A204.1 (cell line): ENCODE measurements around the gene CFL1.

ENCODE experiments used
- FAIRE-seq: peaks from 2 replicates; lab custom pipeline; 2012; peaks lifted over from hg19 to GRCh38; lab: Jason Lieb, UNC

The CFL1 gene

DNA sequence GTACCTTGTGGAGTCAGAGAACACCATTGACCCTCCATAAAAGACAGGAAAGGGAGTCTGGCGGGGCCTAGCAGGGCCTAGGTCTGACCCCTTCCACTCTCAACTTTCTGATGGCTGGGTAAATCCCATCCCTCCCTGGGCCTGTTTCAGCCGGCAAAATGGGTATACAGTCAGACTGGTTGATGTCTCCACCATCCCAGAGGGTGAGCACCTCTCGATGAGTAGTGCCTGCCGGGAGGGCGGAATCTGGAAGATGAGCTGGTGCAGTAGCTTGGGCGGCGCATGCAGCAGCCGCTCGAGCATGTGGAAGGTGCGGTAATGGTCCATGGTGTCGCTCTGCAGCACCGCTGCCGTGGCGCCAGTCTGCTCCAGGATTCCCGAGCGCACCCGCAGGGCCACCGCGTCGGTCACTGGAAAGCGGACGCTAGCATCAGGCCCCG is 29.8 kb upstream of the CFL1 start:
- FAIRE-seq, result no peak

DNA sequence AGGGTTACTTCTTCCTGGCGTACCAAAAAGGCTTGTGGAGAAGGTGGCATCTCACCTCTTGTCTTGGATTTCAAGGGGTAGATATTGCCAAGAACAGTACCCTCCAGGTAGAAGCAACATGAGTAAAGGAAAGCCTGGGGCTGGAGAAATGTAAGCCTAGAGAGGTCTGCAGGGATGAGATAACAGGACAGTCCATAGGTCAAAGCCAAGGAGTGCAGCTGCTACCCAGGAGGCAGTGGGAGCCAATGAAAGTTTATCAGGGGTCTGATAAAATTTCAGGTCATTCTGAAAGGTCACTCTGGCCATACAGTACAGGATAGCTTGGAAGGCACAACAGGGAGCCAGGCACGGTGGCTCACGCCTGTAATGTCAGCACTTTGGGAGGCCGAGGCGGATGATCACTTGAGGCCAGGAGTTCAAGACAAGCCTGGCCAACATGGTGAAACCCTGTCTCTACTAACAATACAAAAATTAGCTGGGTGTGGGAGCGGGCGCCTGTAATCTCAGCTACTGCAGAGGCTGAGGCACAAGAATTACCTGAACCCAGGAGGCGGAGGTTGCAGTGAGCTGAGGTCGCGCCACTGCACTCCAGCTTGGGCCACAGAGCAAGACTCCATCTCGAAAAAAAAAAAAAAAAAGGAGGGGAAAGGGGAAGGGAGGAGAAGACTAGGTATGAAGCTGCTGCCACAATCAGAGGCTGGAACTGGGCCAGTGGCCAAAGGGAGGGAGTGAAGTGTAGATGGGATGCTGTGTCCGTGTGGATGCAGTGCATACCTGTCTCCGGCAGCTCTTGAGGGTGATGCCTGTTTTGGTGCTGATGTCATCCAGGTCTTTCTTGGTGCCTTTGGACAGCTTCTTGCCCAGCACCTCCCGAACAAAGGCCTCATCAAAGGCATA is 29.1 kb upstream of the CFL1 start:
- no peak for FAIRE-seq

DNA sequence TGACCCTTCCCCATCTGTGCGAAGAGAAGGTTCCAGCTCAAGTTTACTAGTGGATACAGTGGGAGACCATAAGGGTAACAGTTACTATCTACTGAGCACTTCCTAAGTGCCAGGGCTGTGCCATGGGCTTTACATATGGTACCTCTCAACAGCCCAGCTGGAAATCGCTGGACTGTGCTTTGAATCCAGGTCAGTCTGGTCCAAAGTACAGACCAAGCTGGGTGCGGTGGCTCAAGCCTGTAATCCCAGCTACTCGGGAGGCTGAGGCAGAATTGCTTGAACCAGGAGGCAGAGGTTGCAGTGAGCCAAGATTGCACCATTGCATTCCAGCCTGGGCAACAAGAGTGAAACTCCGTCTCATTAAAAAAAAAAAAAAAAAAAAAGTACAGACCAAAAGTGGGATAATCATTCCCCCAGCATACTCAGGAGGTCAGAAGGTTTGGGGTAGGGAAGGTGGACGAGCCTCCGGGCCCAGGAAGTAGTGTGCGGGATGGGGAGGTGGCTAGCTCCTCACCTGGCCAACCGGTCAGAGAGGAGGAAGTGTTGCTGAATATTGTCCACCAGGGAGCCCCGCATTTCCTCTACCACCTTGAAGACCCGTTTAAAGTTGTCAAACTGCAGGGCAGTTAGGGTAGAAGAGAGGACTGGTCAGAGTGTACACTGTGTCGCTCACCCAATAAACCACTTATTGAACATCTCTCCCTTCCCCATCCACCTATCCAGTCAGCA is 28.0 kb upstream of the CFL1 start:
- no peak for FAIRE-seq

DNA sequence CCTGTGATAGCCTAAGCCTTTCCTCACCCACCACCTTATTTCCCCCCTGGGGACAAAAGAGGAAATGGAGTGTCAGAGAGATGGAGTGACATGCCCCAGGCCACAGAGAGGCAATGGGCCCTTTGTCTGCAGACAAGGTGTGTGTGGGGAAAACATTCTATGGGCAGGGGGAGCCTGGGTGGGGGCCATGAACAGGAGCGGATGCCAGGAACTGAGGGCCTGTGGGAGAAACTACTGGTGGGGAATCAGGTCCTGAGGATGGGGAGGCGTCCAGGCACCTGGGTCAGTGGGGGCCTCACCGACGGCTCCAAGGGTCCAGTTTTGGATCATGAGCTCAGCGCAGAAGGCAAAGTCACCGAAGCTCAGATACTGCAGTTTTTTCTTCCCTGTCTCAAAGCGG is 27.3 kb upstream of the CFL1 start:
- FAIRE-seq, result no peak

DNA sequence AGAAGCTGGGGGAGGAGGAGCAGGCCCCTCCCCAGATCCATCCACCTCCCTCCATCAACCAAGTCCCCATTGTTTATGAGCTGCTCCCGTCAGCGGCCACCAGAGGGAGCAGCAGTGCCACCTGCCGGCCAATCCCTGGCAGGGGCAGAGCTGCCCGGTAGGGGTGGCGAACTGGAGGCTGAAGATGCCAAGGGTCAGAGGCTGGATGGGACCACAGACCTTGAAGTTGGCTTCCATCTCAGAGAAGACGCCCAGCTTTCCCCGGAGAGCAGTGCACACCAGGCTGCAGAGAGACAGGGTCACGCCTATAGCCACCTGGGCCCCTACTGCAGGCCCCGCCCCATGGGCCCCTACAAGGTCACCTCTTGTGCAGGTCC is 26.7 kb upstream of the CFL1 start:
- FAIRE-seq, result no peak

DNA sequence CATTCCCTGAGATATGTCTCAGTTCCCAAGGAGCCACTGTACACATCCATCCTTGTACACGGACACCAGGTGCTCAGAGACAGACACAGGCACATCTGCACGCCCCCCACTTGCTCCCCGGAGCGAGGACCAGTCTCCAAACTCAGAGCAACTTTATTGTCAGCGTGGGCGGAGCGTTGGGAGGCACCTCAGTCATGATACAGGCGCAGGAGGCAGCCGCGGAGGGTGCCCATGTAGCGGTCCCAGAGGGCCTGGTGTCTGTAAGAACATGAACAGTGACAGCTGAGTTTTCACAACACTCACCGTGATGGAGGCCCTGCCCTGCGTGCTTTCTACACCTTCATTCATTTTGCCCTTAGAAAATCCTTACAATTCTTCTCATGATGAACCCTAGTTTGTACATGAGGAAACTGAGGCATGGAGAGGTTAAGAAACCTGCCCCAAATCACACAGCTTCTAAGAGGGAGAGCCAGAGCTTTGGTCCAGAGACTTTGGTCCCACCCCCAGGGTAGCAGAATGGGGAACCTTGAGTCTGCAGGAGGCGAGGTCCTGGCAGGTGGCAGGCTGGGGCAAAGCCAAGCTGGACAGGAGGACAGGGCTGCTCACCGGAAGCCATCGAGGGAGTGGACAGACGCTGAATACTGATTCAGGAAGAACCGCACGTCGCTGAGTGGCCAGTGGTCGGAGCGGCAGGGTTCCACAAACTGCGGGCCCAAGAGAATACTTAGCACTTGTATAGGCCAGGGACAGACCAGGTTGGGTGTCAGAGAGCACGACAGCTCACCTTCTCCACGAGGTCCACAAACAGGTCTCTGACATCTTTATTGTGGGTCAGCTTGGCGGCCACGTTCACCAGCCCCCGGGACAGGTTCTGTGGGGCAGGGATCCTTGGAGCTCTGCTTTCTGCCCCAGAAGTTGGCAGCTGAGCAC is 26.1 kb upstream of the CFL1 start:
- no peak for FAIRE-seq

DNA sequence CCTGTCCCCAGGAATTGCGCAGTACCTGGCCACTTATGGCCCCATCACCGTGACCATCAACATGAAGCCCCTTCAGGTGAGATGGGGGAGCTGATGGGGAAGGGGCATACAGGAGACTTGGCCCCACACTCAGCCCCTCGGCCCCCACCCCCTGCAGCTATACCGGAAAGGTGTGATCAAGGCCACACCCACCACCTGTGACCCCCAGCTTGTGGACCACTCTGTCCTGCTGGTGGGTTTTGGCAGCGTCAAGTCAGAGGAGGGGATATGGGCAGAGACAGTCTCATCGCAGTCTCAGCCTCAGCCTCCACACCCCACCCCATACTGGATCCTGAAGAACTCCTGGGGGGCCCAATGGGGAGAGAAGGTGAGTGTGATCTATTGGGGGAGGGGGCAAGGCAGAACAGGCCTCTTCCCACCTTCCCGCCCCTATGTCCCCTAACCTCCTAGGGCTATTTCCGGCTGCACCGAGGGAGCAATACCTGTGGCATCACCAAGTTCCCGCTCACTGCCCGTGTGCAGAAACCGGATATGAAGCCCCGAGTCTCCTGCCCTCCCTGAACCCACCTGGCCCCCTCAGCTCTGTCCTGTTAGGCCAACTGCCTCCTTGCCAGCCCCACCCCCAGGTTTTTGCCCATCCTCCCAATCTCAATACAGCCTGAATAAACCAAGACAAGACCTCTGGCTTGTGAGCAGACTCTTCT is 25.2 kb upstream of the CFL1 start:
- no peak for FAIRE-seq

DNA sequence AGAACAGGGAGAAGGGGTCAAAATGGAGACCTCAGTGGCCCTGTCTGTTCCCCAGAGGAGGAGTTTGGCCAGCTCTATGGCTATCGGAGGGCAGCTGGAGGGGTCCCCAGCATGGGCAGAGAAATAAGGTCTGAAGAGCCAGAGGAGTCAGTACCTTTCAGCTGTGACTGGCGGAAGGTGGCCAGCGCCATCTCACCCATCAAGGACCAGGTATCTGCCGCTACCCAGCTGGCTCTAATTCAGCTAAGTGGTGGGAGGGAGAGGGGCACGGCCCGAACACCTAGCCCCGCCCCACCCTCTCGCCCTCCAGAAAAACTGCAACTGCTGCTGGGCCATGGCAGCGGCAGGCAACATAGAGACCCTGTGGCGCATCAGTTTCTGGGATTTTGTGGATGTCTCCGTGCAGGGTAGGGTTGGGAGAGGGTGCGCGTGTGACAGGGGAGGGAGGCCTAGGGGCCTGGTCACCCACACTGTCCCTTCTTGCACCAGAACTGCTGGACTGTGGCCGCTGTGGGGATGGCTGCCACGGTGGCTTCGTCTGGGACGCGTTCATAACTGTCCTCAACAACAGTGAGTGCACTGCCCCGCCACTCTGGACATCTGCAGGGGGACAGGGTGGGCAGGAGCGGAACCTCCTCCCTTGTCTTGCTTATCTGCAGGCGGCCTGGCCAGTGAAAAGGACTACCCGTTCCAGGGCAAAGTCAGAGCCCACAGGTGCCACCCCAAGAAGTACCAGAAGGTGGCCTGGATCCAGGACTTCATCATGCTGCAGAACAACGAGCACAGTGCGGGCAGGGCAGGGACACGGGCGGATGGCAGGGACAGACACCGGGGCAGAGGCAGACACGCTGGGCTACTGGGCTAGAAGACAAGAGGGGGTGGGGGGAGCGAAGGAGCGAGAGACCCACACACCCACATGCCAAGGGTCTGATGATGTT is 24.4 kb upstream of the CFL1 start:
- FAIRE-seq, result no peak

DNA sequence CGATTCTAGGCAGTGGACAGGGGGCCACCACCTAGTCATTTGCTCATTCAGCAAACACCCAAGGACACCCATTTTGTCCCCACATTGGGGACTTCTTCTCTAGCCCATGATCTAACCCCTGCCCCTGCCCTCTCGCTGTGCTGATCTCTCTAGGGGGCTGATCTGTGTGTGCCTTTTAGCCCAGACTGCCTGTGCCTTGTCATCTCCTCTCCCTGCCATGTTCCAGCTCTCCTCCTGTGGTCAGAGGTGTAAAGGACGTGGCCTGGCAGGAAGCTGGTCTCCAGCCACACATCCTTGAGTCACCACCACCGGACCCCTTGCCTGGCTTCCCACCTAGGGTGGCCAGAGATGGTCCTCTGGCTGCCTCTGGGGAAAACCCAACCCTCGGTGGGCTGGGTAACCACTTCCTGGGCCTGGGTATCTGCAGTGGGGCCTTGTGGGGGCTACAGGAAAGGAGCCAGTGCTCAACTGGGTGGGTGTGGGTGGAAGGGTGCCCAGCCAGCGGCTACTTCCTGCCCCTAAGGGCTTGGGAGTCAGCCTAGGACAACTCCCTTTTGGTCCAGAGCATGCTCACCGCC is 23.0 kb upstream of the CFL1 start:
- FAIRE-seq, result no peak

DNA sequence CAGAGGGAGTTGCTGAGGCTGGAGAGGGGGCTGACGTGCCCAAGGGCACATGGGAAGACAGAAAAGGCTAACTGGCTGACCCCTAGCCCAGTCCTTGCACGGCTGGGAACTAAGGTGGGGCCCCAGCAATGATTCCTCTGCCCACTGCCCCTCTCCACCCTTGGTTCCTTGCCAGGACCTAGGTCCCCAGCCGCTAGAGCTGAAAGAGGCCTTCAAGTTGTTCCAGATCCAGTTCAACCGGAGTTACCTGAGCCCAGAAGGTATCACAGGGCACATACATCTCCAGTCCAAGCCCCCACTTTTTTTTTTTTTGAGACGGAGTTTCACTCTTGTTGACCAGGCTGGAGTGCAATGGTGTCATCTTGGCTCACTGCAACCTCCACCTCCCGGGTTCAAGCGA is 22.0 kb upstream of the CFL1 start:
- no peak for FAIRE-seq

DNA sequence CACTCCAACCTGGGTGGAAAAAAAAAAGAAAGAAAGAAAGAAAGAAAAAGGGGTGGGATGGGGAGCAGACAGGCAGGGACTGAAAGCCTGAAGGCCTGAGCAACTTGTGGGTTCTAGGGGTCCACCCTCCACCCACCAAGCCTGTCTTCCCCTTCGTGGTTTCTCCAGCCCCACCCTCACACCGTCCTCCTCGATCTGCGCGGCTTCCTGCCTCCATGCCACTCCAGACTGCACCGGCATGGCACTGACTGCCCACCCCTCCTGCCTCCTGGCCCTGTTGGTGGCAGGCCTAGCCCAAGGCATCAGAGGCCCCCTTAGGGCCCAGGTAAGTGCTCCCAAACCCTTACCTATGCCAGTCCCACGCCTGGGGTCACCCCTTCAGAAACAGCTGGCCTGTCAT is 21.6 kb upstream of the CFL1 start, which contains the start of gene CTSW:
TSS of gene CTSW (plus strand) at position 221 of the 400 bp plus-strand sequence. CDS start at position 239, 18 bp downstream.
- FAIRE-seq, result no peak

DNA sequence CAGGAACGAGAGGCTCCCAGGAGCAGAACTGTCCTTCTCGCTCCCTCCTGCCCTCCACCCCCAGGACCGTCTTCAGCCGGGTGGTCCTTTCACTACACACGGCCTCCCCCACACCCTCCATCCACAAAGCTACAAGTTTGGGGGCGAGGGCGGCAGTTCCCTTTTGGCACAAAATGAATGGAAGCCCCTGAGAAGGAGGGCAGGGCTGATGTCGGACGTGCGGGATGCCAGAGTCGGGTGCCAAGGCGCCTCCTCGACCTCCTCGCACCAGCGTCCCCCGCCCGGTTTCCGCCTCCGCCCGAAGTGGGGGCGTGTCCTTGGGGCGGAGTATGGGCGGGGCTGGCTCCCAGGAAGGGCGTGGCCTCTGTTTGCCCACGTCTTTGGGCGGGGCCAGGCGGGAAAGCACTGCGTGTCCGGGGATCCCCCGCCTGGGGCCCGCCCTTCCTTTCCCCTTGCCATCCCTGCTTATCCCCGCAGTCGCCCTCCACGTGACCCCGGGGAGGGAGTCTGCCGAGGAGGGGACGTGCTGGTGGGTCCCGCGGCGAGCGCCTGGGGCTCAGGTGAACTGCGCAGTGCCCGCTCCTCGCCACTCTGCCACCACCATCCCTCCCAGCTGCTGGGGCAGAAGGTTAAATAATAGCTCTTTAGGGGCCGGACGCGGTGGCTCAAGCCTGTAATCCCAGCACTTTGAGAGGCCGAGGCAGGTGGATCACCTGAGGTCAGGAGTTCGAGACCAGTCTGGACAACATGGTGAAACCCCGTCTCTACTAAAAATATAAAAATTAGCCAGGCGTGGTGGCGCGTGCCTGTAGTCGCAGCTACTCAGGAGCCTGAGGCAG is 15.6 kb upstream of the CFL1 start:
- FAIRE-seq, result peak; percentile 90

DNA sequence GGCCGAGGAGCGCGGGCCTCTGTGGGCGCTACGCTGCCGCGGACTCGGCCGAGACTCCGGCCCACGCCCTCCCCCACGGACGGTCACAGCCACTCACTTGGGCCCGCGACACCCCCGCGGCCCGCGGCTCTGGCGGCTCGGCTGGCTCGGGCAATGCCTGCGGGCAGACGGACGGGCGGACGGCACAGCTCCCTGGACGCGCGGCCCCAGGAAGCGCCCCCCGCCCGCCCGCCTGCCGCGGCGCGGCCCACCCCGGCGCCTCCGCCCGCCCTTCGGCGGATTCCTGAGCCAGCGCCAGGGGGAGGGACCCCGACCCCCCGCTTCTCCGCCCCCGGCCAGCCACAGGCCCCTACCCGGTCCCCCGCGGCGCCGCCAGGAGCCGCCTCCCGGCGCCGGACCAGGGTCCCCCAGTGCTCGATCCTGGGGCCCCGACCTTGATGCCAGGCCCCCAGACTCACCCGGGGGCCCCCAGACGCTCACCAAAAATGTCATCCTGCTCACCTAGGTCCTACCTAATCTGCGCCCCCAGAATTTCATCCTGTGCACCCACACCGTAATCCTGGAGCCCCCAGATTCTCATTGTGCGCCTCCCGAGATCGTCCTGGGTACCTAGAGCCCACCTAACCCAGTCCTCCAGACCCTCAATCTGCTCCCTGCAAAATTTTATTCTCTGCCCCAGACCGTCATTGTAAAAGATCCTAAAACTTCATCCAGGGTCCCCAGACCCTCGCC is 14.8 kb upstream of the CFL1 start, which contains the start of gene EFEMP2:
TSS of gene EFEMP2 (minus strand) at position 215 of the 732 bp plus-strand sequence. CDS start 446 bp downstream, outside the sequence.
- FAIRE-seq, result no peak

DNA sequence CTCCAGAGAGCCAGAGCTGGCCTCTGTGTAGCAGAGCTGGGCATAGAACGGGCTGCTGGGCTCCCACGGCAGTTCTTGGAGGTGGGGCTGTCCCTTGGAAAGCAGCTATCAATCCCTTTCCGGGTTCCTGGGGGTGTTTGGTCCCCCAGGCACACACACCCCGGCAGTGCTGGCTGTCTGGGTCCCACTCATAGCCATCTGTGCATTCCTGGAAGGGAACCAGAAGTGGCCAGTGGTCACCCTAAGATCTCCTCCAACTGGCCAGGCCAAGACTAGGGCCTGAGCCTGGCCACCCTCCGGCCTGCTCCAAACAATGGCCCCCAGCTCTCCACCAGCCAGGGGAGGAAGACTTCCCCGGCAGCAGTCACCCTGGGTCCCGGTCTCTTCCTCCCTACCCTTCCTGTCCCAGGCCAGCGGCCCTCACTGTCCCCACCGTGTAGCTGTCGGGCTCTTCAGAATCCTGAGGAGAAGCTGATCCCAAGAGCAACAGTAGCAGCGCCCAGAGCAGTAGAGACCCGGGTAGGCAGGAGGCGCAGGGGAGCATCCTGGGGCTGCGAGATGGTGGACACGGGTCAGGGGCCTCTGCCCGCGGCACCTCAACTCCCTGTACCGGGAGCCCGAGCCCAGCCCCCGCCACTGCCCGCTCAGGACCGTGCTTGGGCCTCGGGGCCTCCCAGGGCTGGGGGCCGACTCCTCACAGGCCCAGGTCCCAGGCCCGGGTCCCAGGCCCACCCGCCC is 14.0 kb upstream of the CFL1 start:
- FAIRE-seq, result no peak

DNA sequence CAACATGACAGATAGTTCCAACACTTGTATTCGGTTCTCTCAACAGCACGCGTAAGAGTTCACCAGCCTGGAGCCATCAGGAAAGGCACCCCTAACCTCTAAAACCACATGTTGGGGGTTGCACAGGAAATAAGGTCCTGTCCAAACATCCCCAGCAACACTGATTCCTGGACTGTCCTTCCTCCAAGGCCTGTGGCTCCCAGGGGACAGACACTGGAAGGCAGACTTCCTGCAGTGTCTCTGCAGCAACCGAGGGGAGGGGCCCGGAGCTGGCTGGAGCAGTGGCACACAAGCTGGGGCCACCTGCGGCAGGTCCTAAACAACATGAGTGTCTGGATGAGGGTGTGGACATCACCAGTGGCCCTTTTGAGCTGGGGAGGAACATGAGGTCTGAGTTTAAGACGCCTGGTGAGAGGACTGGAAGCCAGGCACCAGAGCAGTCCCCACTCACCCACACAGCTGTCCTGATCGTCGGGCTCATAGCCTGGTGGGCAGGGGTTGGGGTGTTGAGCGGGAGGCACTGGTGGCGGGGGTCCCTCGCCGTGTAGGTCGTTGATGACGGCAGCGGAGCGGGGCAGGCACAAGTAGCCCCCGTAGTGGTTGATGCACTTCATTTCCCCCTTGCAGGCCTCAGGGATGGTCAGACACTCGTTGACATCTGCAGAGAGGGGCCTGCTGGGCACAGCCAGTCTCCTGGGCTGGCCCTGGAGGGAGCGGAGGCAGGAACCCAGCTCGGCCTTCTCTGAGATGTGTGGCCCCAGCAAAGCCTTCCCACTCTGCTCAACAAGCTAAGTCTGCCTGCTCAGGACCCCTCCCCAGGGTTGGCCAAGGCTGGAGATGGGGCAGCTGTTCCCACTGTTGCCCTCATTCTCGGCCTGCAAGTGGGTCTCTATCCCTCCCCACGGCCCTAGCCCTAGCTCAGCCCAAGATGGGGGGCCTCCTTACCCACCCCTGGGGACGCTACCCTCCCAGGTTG is 13.0 kb upstream of the CFL1 start:
- FAIRE-seq, result no peak

DNA sequence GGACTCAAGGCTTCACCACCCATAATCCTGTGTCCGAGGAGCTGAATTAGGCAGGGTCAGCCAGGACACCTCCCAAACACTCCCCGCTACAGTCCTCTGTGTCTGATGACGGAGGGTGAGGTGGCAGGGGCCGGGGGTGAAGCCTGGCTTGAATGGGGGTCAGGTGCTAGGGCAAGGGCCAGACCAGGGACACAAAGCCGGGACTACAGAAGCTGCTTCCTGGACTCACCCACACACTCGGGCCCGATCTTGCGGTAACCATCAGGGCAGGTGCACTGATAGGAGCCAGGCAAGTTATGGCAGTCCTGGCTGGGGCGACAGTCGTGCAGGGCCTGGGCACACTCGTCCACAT is 12.3 kb upstream of the CFL1 start:
- FAIRE-seq, result no peak
